HEK293T (cell line): Measurements from ENCODE around the gene PRAMEF5.
"Not testable (repeated sequence)": the region's sequence is repeated elsewhere in the genome, so short reads cannot be mapped to it uniquely, and the experiment has no call there.

ENCODE experiments used
- BHLHE40 ChIP-seq: fragments of 450-650 bp; IDR thresholded peaks from 2 replicates; pipeline ENCODE4 v1.6.1; 2016; ENCODE audit warnings: mild to moderate bottlenecking, moderate library complexity, borderline replicate concordance
- CTBP1 ChIP-seq: fragments of 450-650 bp; IDR thresholded peaks from 2 replicates; pipeline ENCODE4 v1.6.1; 2016; ENCODE audit warnings: borderline replicate concordance
- ELF4 ChIP-seq: fragments of 450-650 bp; IDR thresholded peaks from 2 replicates; pipeline ENCODE4 v1.6.1; 2017; ENCODE audit warnings: antibody characterized with exemption
- FOXA1 ChIP-seq: fragments of 450-650 bp; IDR thresholded peaks from 2 replicates; pipeline ENCODE4 v1.6.1; 2016; ENCODE audit warnings: mild to moderate bottlenecking
- FOXM1 ChIP-seq: fragments of 450-650 bp; IDR thresholded peaks from 2 replicates; pipeline ENCODE4 v1.6.1; 2017; ENCODE audit warnings: mild to moderate bottlenecking, borderline replicate concordance
- L3MBTL2 ChIP-seq: fragments of 450-650 bp; conservative IDR thresholded peaks from 2 replicates; pipeline ENCODE4 v1.6.1; 2016; ENCODE audit warnings: mild to moderate bottlenecking
- NFRKB ChIP-seq: fragments of 450-650 bp; IDR thresholded peaks from 2 replicates; pipeline ENCODE4 v1.6.1; 2016; ENCODE audit warnings: mild to moderate bottlenecking, moderate library complexity
- SUZ12 ChIP-seq: fragments of 450-650 bp; IDR thresholded peaks from 2 replicates; pipeline ENCODE4 v1.6.1; 2016; ENCODE audit warnings: mild to moderate bottlenecking
- ZNF384 ChIP-seq: fragments of 450-650 bp; IDR thresholded peaks from 2 replicates; pipeline ENCODE4 v1.6.1; 2016

DNA sequence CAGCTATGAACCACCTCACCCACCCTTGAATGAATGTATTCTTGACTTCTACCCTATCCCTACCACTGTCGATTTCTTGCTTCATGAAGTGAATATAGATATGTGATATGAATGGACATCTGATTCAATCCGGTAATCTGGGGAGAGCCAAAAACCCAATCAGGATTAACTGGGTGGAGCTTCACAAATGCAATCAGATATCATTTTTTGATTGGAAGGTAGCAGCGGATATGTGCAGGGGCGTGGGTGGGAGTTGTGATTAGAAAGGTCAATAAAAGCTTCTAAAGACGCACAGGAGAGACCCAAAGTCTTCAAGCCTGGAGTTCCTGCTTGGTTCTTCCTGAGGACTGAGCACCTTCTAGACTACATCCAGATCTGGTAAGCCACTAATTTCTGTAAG, at the start of gene PRAMEF5:
- TF ChIP-seq ZNF384, BHLHE40, FOXA1, SUZ12, ELF4, L3MBTL2, FOXM1, CTBP1, NFRKB: not testable (repeated sequence)
